IMR-90 (cell line): ENCODE measurements around the gene MOV10L1. TPM values are rescaled to one million over a fixed set of nuclear protein-coding genes. Genes with fewer than 3 reads are reported as not detected.

Experiments
- ATAC-seq: fragments of 200-7000 bp; cut with Tn5 transposase; 2 replicates; pipeline ENCODE4 v1.9.1; 2020; ENCODE audit warnings: low read depth, mild to moderate bottlenecking, moderate library complexity
- BruUV-seq: library from RNA; stranded (reverse); fragments of 400-500 nt; replicated peaks from 2 replicates; lab custom pipeline; 2021; lab: Mats Ljungman, UMichigan
- CTCF ChIA-PET: fragments of 300-600 bp; formaldehyde crosslinking; extraction: SDS; loops from one replicate; lab custom pipeline; 2021; ENCODE audit warnings: antibody characterized with exemption; lab: Yijun Ruan, JAX
- POLR2A ChIA-PET: fragments of 300-600 bp; sonication (Branson Sonifier 250); formaldehyde crosslinking; loops from one replicate; lab custom pipeline; 2022; ENCODE audit warnings: antibody characterized with exemption; ENCODE audit not compliant: unreplicated experiment; lab: Charles Lee
- DNase-seq: peaks from one replicate; pipeline ENCODE4 v3.0.0; 2013
- H2AFZ ChIP-seq: replicated peaks from 2 replicates; pipeline ENCODE3; 2013; ENCODE audit warnings: low read length, mild to moderate bottlenecking; ENCODE audit not compliant: poor library complexity
- H2AK5ac ChIP-seq: 2 replicates; pipeline ENCODE4 v1.6.1; 2013; ENCODE audit warnings: low read depth, low read length, inconsistent platforms
- H2AK9ac ChIP-seq: replicated peaks from 2 replicates; pipeline ENCODE3; 2013; ENCODE audit warnings: mild to moderate bottlenecking, low read depth, low read length, moderate library complexity; ENCODE audit not compliant: poor library complexity
- H2BK120ac ChIP-seq: 2 replicates; pipeline ENCODE4 v1.6.1; 2013; ENCODE audit warnings: low read depth, low read length, inconsistent platforms
- H2BK15ac ChIP-seq: 3 replicates; pipeline ENCODE4 v1.6.1; 2013; ENCODE audit warnings: low read depth, low read length, inconsistent platforms
- H2BK20ac ChIP-seq: 2 replicates; pipeline ENCODE4 v1.6.1; 2013; ENCODE audit warnings: low read depth, mild to moderate bottlenecking, inconsistent platforms, low read length, moderate library complexity
- H2BK5ac ChIP-seq: 2 replicates; pipeline ENCODE4 v1.6.1; 2013; ENCODE audit warnings: mild to moderate bottlenecking, low read depth, low read length, inconsistent platforms; ENCODE audit not compliant: poor library complexity, severe bottlenecking
- H3K14ac ChIP-seq: replicated peaks from 2 replicates; pipeline ENCODE4 v1.6.1; 2013; ENCODE audit warnings: low read depth, low read length, inconsistent platforms
- H3K18ac ChIP-seq: 2 replicates; pipeline ENCODE4 v1.6.1; 2013; ENCODE audit warnings: low read depth, low read length, control low read depth
- H3K23ac ChIP-seq: 2 replicates; pipeline ENCODE4 v1.6.1; 2013; ENCODE audit warnings: low read depth, low read length, inconsistent platforms
- H3K27ac ChIP-seq: 2 replicates; pipeline ENCODE4 v1.5.1; 2013; ENCODE audit warnings: mild to moderate bottlenecking, control low read depth, low read length; ENCODE audit not compliant: insufficient read depth
- H3K27me3 ChIP-seq: 2 replicates; pipeline ENCODE4 v1.6.1; 2013; ENCODE audit warnings: low read length; ENCODE audit not compliant: control insufficient read depth, insufficient read depth
- H3K36me3 ChIP-seq: 2 replicates; pipeline ENCODE4 v1.6.1; 2013; ENCODE audit warnings: low read length, mixed read lengths; ENCODE audit not compliant: control insufficient read depth, insufficient read depth
- H3K4ac ChIP-seq: 2 replicates; pipeline ENCODE4 v1.6.1; 2013; ENCODE audit warnings: low read depth, low read length, inconsistent platforms
- H3K4me1 ChIP-seq: 2 replicates; pipeline ENCODE4 v1.6.1; 2013; ENCODE audit warnings: low read length, mixed read lengths; ENCODE audit not compliant: control insufficient read depth, insufficient read depth
- H3K4me2 ChIP-seq: 2 replicates; pipeline ENCODE4 v1.6.1; 2013; ENCODE audit warnings: low read depth, mild to moderate bottlenecking, control low read depth, low read length, moderate library complexity
- H3K4me3 ChIP-seq: 2 replicates; pipeline ENCODE4 v1.5.1; 2013; ENCODE audit warnings: low read depth, mild to moderate bottlenecking, control low read depth, low read length, moderate library complexity; ENCODE audit not compliant: insufficient read depth
- H3K56ac ChIP-seq: 2 replicates; pipeline ENCODE4 v1.6.1; 2013; ENCODE audit warnings: low read length, inconsistent platforms; ENCODE audit not compliant: insufficient read depth; ENCODE audit errors: extremely low read depth
- H3K79me1 ChIP-seq, 2 experiments: 2 replicates each; pipeline ENCODE4 v1.6.1; 2013; ENCODE audit warnings: low read length in 2 of 2, inconsistent platforms in 1 of 2, low read depth in 1 of 2
- H3K9ac ChIP-seq: 2 replicates; pipeline ENCODE4 v1.6.1; 2013; ENCODE audit warnings: low read depth, low read length, control low read depth
- H3K9me1 ChIP-seq: 2 replicates; pipeline ENCODE4 v1.6.1; 2013; ENCODE audit warnings: low read length, inconsistent platforms; ENCODE audit not compliant: insufficient read depth
- H3K9me3 ChIP-seq: 2 replicates; pipeline ENCODE4 v1.6.1; 2013; ENCODE audit warnings: low read length; ENCODE audit not compliant: control insufficient read depth, insufficient read depth
- H4K20me1 ChIP-seq: 2 replicates; pipeline ENCODE4 v1.6.1; 2013; ENCODE audit warnings: low read length, inconsistent platforms; ENCODE audit not compliant: insufficient read depth
- H4K5ac ChIP-seq: 2 replicates; pipeline ENCODE4 v1.6.1; 2013; ENCODE audit warnings: mild to moderate bottlenecking, low read depth, low read length, control low read depth
- H4K8ac ChIP-seq, 2 experiments: 2 replicates each; pipeline ENCODE4 v1.6.1; 2013; ENCODE audit warnings: low read depth in 2 of 2, low read length in 2 of 2, control low read depth in 1 of 2, inconsistent platforms in 1 of 2
- H4K91ac ChIP-seq: 2 replicates; pipeline ENCODE4 v1.6.1; 2013; ENCODE audit warnings: low read depth, low read length, inconsistent platforms; ENCODE audit not compliant: insufficient read depth
- CEBPB ChIP-seq: IDR thresholded peaks from 2 replicates; pipeline ENCODE4 v1.6.1; 2012; ENCODE audit warnings: low read depth, low read length, improper control_type of control experiment
- FOS ChIP-seq: fragments of 150-350 bp; IDR thresholded peaks from 2 replicates; pipeline ENCODE4 v1.6.1; 2016; ENCODE audit warnings: low read depth, low read length
- MAFK ChIP-seq: IDR thresholded peaks from 2 replicates; pipeline ENCODE4 v1.6.1; 2012; ENCODE audit warnings: low read depth, low read length, improper control_type of control experiment
- MAZ ChIP-seq: IDR thresholded peaks from 2 replicates; pipeline ENCODE4 v1.6.1; 2012; ENCODE audit warnings: low read depth, mild to moderate bottlenecking, low read length, improper control_type of control experiment, moderate library complexity, borderline replicate concordance
- MXI1 ChIP-seq: IDR thresholded peaks from 2 replicates; pipeline ENCODE4 v1.6.1; 2012; ENCODE audit warnings: low read depth, mild to moderate bottlenecking, low read length, moderate library complexity, borderline replicate concordance
- POLR2A ChIP-seq: IDR thresholded peaks from 2 replicates; pipeline ENCODE4 v1.6.1; 2012; ENCODE audit warnings: mild to moderate bottlenecking, low read depth, low read length
- RCOR1 ChIP-seq: IDR thresholded peaks from 2 replicates; pipeline ENCODE4 v1.6.1; 2012; ENCODE audit warnings: mild to moderate bottlenecking, low read length, improper control_type of control experiment; ENCODE audit not compliant: insufficient replicate concordance
- RFX5 ChIP-seq: IDR thresholded peaks from 2 replicates; pipeline ENCODE4 v1.8.0; 2012; ENCODE audit warnings: low read depth, mild to moderate bottlenecking, low read length, moderate library complexity
- SMC3 ChIP-seq: fragments of 150-350 bp; IDR thresholded peaks from 2 replicates; pipeline ENCODE4 v1.6.1; 2016; ENCODE audit warnings: low read depth, mild to moderate bottlenecking, antibody characterized with exemption, low read length, moderate library complexity
- USF2 ChIP-seq: fragments of 150-350 bp; IDR thresholded peaks from 2 replicates; pipeline ENCODE4 v1.6.1; 2017; ENCODE audit warnings: mild to moderate bottlenecking, antibody characterized with exemption, low read length, low read depth
- WGBS, 2 experiments: methylation state at CpG; one replicate each; pipeline versions ENCODE4 v1.1.5 to v1.1.7; 2013; ENCODE audit warnings: missing lambda C conversion rate in 2 of 2; ENCODE audit not compliant: insufficient read length in 1 of 2; ENCODE audit errors: extremely low coverage in 2 of 2; 5-methylcytosine and 5-hydroxymethylcytosine counted together
- dilution Hi-C: fragments of 300-500 bp; cut with HindIII; formaldehyde crosslinking; loops from one replicate; pipeline ENCODE4 v1.14.3; 2018; ENCODE audit warnings: low sequenced_read_pairs; ENCODE audit not compliant: unreplicated experiment
- in situ Hi-C: fragments of 300-500 bp; cut with MboI; formaldehyde crosslinking; loops from 3 replicates; pipeline ENCODE4 v1.14.3; 2019; ENCODE audit warnings: low sequenced_read_pairs, inconsistent platforms, mixed read lengths
- intact Hi-C: fragments of 100-400 bp; cut with micrococcal nuclease; formaldehyde crosslinking; loops from 2 replicates; pipeline ENCODE4 v1.10.0; 2022
- polyA plus RNA-seq, 3 experiments: library from polyadenylated mRNA; depleted of rRNA; stranded (reverse); fragments of >200 nt; gene quantifications; 2 replicates each; pipeline ENCODE4 v1.2.3, GENCODE V29; 2012; ENCODE audit warnings: low replicate concordance in 1 of 3
- total RNA-seq: library from RNA; depleted of rRNA; stranded (reverse); fragments of >200 nt; gene quantifications from 2 replicates; pipeline ENCODE4 v1.2.3, GENCODE V29; 2012

The MOV10L1 gene
- total and polyA plus RNA-seq, 2 of the 4 experiments (the other 2 are of a cell fraction) = 0.72 to 1.4 TPM

GRCh38 chr22:50131894-50132293 is 42.1 kb downstream of the MOV10L1 start:
- Histone ChIP-seq H3K27ac (no peak overlapping the region), H3K18ac (no peak overlapping the region), H2BK120ac (no peak overlapping the region), H3K9me3 (peaks cover 6% of the 10 kb centered on the region), H2BK15ac (no peak overlapping the region), H3K27me3 (no peaks in the 10 kb centered on the region), H3K36me3 (peaks cover 26% of the 10 kb centered on the region), H3K23ac (no peak overlapping the region; the same call in 1 of the 2 replicates), H3K4me1 (peaks cover 10% of the 10 kb centered on the region), H2BK20ac (no peak overlapping the region), H2AK5ac (no peak overlapping the region; the same call in 1 of the 2 replicates), H3K9me1 (no peaks in the 10 kb centered on the region), H3K79me1 (no peaks in the 10 kb centered on the region), H4K20me1 (no peaks in the 10 kb centered on the region; the same call in 1 of the 2 replicates), H3K14ac (no peak overlapping the region), H3K56ac (no peak overlapping the region), H4K91ac (no peak overlapping the region), H4K8ac (no peak overlapping the region), H4K5ac (no peak overlapping the region), H2AFZ (peak overlapping the region; percentile 41), H2BK5ac (no peak overlapping the region), H3K4ac (no peak overlapping the region), H3K4me2 (no peak overlapping the region), H3K4me3 (no peak overlapping the region), H2AK9ac (no peak overlapping the region), H3K9ac (no peak overlapping the region)
- BruUV-seq = no TSS peak
- intact Hi-C loops = no loop called here
- WGBS, 2 experiments = no CpG with 5 or more reads among the region's 4 CpGs
- dilution Hi-C loops = no loop called here
- ATAC-seq (no peak), DNase-seq (no peak)
- in situ Hi-C loops = no loop called here
- ChIA-PET POLR2A (no interaction called here), CTCF (no interaction called here)
- TF ChIP-seq RCOR1 (no peak), CEBPB (no peak), MAFK (no peak), USF2 (no peak), MXI1 (no peak), RFX5 (no peak), FOS (no peak), POLR2A (no peak), MAZ (no peak), SMC3 (no peak)
